Esophagus squamous epithelium (tissue), 5 donors: ENCODE data around the gene KRT77. TPM values are rescaled to one million over a fixed set of nuclear protein-coding genes. Genes with fewer than 3 reads are reported as not detected.

Experiments used
- DNase-seq: peaks from one replicate; lab custom pipeline; 2025; lab: John Stamatoyannopoulos, UW
- H3K27ac ChIP-seq, 4 donors: fragments of 200-600 bp; sonication (generic); one replicate each; pipeline ENCODE4 v1.5.1; 2016 to 2019; ENCODE audit warnings: mild to moderate bottlenecking in 1 of 4
- H3K27me3 ChIP-seq, 4 donors: fragments of 200-600 bp; sonication (generic); 1 replicate in 3 of 4; 2 replicates in 1 of 4; pipeline versions ENCODE4 v1.5.1 to v1.6.0; 2017 to 2021; ENCODE audit warnings: antibody characterized with exemption in 1 of 4
- H3K36me3 ChIP-seq, 3 donors: fragments of 200-600 bp; sonication (generic); one replicate each; pipeline ENCODE4 v1.5.1; 2016 to 2019
- H3K4me1 ChIP-seq, 3 donors: fragments of 200-600 bp; sonication (generic); one replicate each; pipeline ENCODE4 v1.5.1; 2017 to 2019
- H3K4me3 ChIP-seq, 4 donors: fragments of 200-600 bp; sonication (generic); 1 replicate in 3 of 4; 2 replicates in 1 of 4; pipeline ENCODE4 v1.5.1; 2016 to 2019; ENCODE audit warnings: mild to moderate bottlenecking in 2 of 4, moderate library complexity in 1 of 4
- H3K9me3 ChIP-seq, 3 donors: fragments of 200-600 bp; sonication (generic); one replicate each; pipeline ENCODE4 v1.5.1; 2016 to 2019
- CTCF ChIP-seq, 6 experiments: fragments of 450-650 bp in 4 of 6; fragments of 200-600 bp in 2 of 6; sonication (generic) in 2 of 6; IDR thresholded peaks; one replicate each; pipeline ENCODE4 v1.5.1; 2016 to 2019; ENCODE audit warnings: antibody characterized with exemption in 6 of 6, mild to moderate bottlenecking in 4 of 6, moderate library complexity in 4 of 6
- POLR2A ChIP-seq, 4 donors: fragments of 450-650 bp; IDR thresholded peaks; one replicate each; pipeline ENCODE4 v1.6.1; 2017; ENCODE audit warnings: antibody characterized with exemption in 4 of 4, mild to moderate bottlenecking in 4 of 4, moderate library complexity in 3 of 4
- WGBS, 2 donors: methylation state at CpG; one replicate each; pipeline ENCODE4 v1.1.5; 2018; 5-methylcytosine and 5-hydroxymethylcytosine counted together
- intact Hi-C: fragments of 100-400 bp; cut with DNase I; formaldehyde crosslinking; loops from one replicate; pipeline ENCODE4 v1.15.0; 2022
- total RNA-seq, 4 donors: library from RNA; depleted of rRNA; stranded (reverse); fragments of >200 nt; gene quantifications; one replicate each; pipeline ENCODE4 v1.1.0, GENCODE V29; 2016
- donor health status: DM: yes; HTN: yes; CAD: no.

KRT77 gene
- total RNA-seq, 4 donors from 2014 or later, result not detected

- Histone ChIP-seq H3K27me3 (peaks cover 0 to 18% (median 0%) of the 10 kb centered on the region in 4 donors), H3K27ac (no peak overlapping the region), H3K36me3 (no peaks in the 10 kb centered on the region), H3K9me3 (no peaks in the 10 kb centered on the region), H3K4me1 (peaks cover 0 to 18% (median 4%) of the 10 kb centered on the region in 3 donors), H3K4me3 (no peak overlapping the region)
- DNase-seq, result no peak
- WGBS, 2 donors, result 83 to 90% methylated on average over 3 to 4 of the region's 4 CpGs
- TF ChIP-seq CTCF (IDR thresholded peaks at IDR 0.05), result no peak
- TF ChIP-seq POLR2A (IDR thresholded peaks at IDR 0.05), result no peak
- intact Hi-C loops, result no loop called here
These were observed 57.3 kb downstream of the KRT77 start for GRCh38 chr12:52645982-52646381.

GRCh38 chr12:52645120-52645761 is 58.1 kb downstream of the KRT77 start:
- WGBS, 2 donors, result 73 to 75% methylated on average over 6 to 7 of the region's 7 CpGs

GRCh38 chr12:52644078-52644415 is 59.3 kb downstream of the KRT77 start:
- Histone ChIP-seq H3K27me3 (peaks cover 0 to 24% (median 0%) of the 10 kb centered on the region in 4 donors), H3K9me3 (no peaks in the 10 kb centered on the region), H3K4me1 (peaks cover 0 to 6% (median 0%) of the 10 kb centered on the region in 3 donors), H3K27ac (no peak overlapping the region), H3K4me3 (no peak overlapping the region), H3K36me3 (no peaks in the 10 kb centered on the region)
- DNase-seq, result no peak
- 72 to 80% methylated on average over 1 to 6 of the region's 6 CpGs for WGBS, 2 donors
- no peak for TF ChIP-seq POLR2A (IDR thresholded peaks at IDR 0.05)
- no peak for TF ChIP-seq CTCF (IDR thresholded peaks at IDR 0.05)
- intact Hi-C loops, result no loop called here

More at GRCh38 chr12:52645120-52645761, 58.1 kb downstream of the KRT77 start:
- intact Hi-C loops, result no loop called here
- DNase-seq, result no peak
- Histone ChIP-seq H3K4me3 (no peak overlapping the region), H3K9me3 (no peaks in the 10 kb centered on the region), H3K27ac (no peak overlapping the region), H3K36me3 (no peaks in the 10 kb centered on the region), H3K4me1 (peaks cover 0 to 11% (median under 1%) of the 10 kb centered on the region in 3 donors), H3K27me3 (peaks cover 0 to 18% (median 0%) of the 10 kb centered on the region in 4 donors)
- TF ChIP-seq CTCF (IDR thresholded peaks at IDR 0.05) (no peak), POLR2A (IDR thresholded peaks at IDR 0.05) (no peak)

- intact Hi-C loops, result no loop called here
These were observed 59.9 kb downstream of the KRT77 start for GRCh38 chr12:52643233-52644077.

More at GRCh38 chr12:52643233-52644077, 59.9 kb downstream of the KRT77 start:
- no peaks in the 10 kb centered on the region for H3K36me3 ChIP-seq
- 89 to 94% methylated on average over 5 to 8 of the region's 10 CpGs for WGBS, 2 donors
- H3K4me3 ChIP-seq, result no peak overlapping the region
- H3K4me1 ChIP-seq, result peaks cover 0 to 6% (median 0%) of the 10 kb centered on the region in 3 donors
- TF ChIP-seq CTCF (IDR thresholded peaks at IDR 0.05) (no peak), POLR2A (IDR thresholded peaks at IDR 0.05) (no peak)
- H3K9me3 ChIP-seq, result no peaks in the 10 kb centered on the region
- H3K27me3 ChIP-seq, result peaks cover 0 to 24% (median 0%) of the 10 kb centered on the region in 4 donors
- no peak overlapping the region for H3K27ac ChIP-seq
- no peak for DNase-seq
